ENCODE results near the gene RCAN3. TPM values are rescaled to one million over a fixed set of nuclear protein-coding genes. Genes with fewer than 3 reads are reported as not detected.

RCAN3 gene
- total RNA-seq, 1 donor = 11.7 TPM

GRCh38 chr1:24474193-24474592 is 28.4 kb upstream of the RCAN3 start:
- no peak for DNase-seq (ENCODE audit: low read depth)
- no peak overlapping the region for H3K4me3 ChIP-seq (ENCODE audit: low read depth, low read length)
- TF ChIP-seq CTCF (IDR thresholded peaks at IDR 0.05; ENCODE audit: insufficient read depth, low read depth, low read length) = no peak

GRCh38 chr1:24475700-24476099 is 26.9 kb upstream of the RCAN3 start:
- DNase-seq (ENCODE audit: low read depth) = no peak
- TF ChIP-seq CTCF (IDR thresholded peaks at IDR 0.05; ENCODE audit: insufficient read depth, low read depth, low read length) = no peak
- no peak overlapping the region for H3K4me3 ChIP-seq (ENCODE audit: low read depth, low read length)

GRCh38 chr1:24476571-24476970 is 26.1 kb upstream of the RCAN3 start:
- peak; percentile 5 for DNase-seq (ENCODE audit: low read depth)
- no peak overlapping the region for H3K4me3 ChIP-seq (ENCODE audit: low read depth, low read length)
- TF ChIP-seq CTCF (IDR thresholded peaks at IDR 0.05; ENCODE audit: insufficient read depth, low read depth, low read length) = no peak

GRCh38 chr1:24477309-24477708 is 25.3 kb upstream of the RCAN3 start:
- H3K4me3 ChIP-seq (ENCODE audit: low read depth, low read length) = no peak overlapping the region
- TF ChIP-seq CTCF (IDR thresholded peaks at IDR 0.05; ENCODE audit: insufficient read depth, low read depth, low read length) = no peak
- no peak for DNase-seq (ENCODE audit: low read depth)

GRCh38 chr1:24481101-24481500 is 21.5 kb upstream of the RCAN3 start:
- TF ChIP-seq CTCF (IDR thresholded peaks at IDR 0.05; ENCODE audit: insufficient read depth, low read depth, low read length) = no peak
- no peak overlapping the region for H3K4me3 ChIP-seq (ENCODE audit: low read depth, low read length)
- no peak for DNase-seq (ENCODE audit: low read depth)

- TF ChIP-seq CTCF (IDR thresholded peaks at IDR 0.05; ENCODE audit: insufficient read depth, low read depth, low read length) = no peak
- no peak overlapping the region for H3K4me3 ChIP-seq (ENCODE audit: low read depth, low read length)
These were observed 20.6 kb upstream of the RCAN3 start for GRCh38 chr1:24481843-24482610.

GRCh38 chr1:24483441-24483840 is 19.2 kb upstream of the RCAN3 start:
- no peak for TF ChIP-seq CTCF (IDR thresholded peaks at IDR 0.05; ENCODE audit: insufficient read depth, low read depth, low read length)
- DNase-seq (ENCODE audit: low read depth) = no peak
- no peak overlapping the region for H3K4me3 ChIP-seq (ENCODE audit: low read depth, low read length)

More at GRCh38 chr1:24481843-24482610, 20.6 kb upstream of the RCAN3 start:
- no peak for DNase-seq (ENCODE audit: low read depth)

All from fibroblast of villous mesenchyme (primary cell).